GM21723 (cell line): ENCODE data around the gene UMPS.

Experiments
- ATAC-seq: cut with Tn5 transposase; IDR thresholded peaks from one replicate; pipeline ENCODE4 v1.9.1; 2021; ENCODE audit warnings: mild to moderate bottlenecking, moderate library complexity; ENCODE audit not compliant: unreplicated experiment

Gene UMPS

GRCh38 chr3:124796477-124796876 is 66.2 kb downstream of the UMPS start:
- ATAC-seq, result no peak

GRCh38 chr3:124797426-124797945 is 67.2 kb downstream of the UMPS start:
- ATAC-seq, result no peak
